Ecto neural progenitor cell (in vitro differentiated cells): ENCODE results near the gene PIGK.

Experiments used
- DNase-seq: peaks from one replicate; pipeline ENCODE4 v3.0.0-alpha.2; 2018; ENCODE audit warnings: low spot score

The PIGK gene

GRCh38 chr1:77039111-77039510, 180.1 kb downstream of the PIGK start:
- no peak for DNase-seq
